ENCODE measurements around the gene FAM161B. TPM values are rescaled to one million over a fixed set of nuclear protein-coding genes. Genes with fewer than 3 reads are reported as not detected.

Gene FAM161B
- total and polyA plus RNA-seq, 2 of the 13 experiments (the other 11 are each of a cell fraction or from before 2014, with no cell fraction given) = 1.6 to 2.0 TPM

- TF ChIP-seq ZC3H13 (CRISPR knock-in tag; IDR thresholded peaks at IDR 0.05) (0 out of 2 replicates have a peak, but pooled peaks have one; percentile 34), TRIM24 (CRISPR knock-in tag; IDR thresholded peaks at IDR 0.05) (0 out of 2 replicates have a peak, but pooled peaks have one; percentile 34), AGO2 (optimal IDR thresholded peaks at IDR 0.05; ENCODE audit: low read depth, low read length) (peak; percentile 50), ZNF225 (CRISPR knock-in tag; IDR thresholded peaks at IDR 0.05) (no peak), NR2F6 (IDR thresholded peaks at IDR 0.05) (no peak), NR2F6 (CRISPR knock-in tag; IDR thresholded peaks at IDR 0.05) (peak; percentile 42; the same call in 1 of the 2 replicates), SNRNP70 (IDR thresholded peaks at IDR 0.05; ENCODE audit: low read depth, low read length) (no peak), CHD4 (IDR thresholded peaks at IDR 0.05; ENCODE audit: borderline replicate concordance, low read length) (no peak; the same call in 1 of the 2 replicates), THRA (CRISPR knock-in tag; IDR thresholded peaks at IDR 0.05; ENCODE audit: borderline replicate concordance) (no peak; the same call in 1 of the 2 replicates)
- TF ChIP-seq, protein P1, sequence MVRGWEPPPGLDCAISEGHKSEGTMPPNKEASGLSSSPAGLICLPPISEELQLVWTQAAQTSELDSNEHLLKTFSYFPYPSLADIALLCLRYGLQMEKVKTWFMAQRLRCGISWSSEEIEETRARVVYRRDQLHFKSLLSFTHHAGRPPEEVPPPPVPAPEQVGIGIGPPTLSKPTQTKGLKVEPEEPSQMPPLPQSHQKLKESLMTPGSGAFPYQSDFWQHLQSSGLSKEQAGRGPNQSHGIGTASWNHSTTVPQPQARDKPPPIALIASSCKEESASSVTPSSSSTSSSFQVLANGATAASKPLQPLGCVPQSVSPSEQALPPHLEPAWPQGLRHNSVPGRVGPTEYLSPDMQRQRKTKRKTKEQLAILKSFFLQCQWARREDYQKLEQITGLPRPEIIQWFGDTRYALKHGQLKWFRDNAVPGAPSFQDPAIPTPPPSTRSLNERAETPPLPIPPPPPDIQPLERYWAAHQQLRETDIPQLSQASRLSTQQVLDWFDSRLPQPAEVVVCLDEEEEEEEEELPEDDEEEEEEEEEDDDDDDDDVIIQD (CRISPR knock-in tag; IDR thresholded peaks at IDR 0.05; ENCODE audit: low read depth) = peak; percentile 65; the same call in 1 of the 2 replicates
- TF ChIP-seq, protein P2, sequence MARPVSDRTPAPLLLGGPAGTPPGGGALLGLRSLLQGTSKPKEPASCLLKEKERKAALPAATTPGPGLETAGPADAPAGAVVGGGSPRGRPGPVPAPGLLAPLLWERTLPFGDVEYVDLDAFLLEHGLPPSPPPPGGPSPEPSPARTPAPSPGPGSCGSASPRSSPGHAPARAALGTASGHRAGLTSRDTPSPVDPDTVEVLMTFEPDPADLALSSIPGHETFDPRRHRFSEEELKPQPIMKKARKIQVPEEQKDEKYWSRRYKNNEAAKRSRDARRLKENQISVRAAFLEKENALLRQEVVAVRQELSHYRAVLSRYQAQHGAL (CRISPR knock-in tag; IDR thresholded peaks at IDR 0.05; ENCODE audit: not compliant biosample characterization) = no peak
- TF ChIP-seq, protein P3, sequence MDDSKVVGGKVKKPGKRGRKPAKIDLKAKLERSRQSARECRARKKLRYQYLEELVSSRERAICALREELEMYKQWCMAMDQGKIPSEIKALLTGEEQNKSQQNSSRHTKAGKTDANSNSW (CRISPR knock-in tag; IDR thresholded peaks at IDR 0.05; ENCODE audit: borderline replicate concordance) = no peak
- TF ChIP-seq, protein P4, sequence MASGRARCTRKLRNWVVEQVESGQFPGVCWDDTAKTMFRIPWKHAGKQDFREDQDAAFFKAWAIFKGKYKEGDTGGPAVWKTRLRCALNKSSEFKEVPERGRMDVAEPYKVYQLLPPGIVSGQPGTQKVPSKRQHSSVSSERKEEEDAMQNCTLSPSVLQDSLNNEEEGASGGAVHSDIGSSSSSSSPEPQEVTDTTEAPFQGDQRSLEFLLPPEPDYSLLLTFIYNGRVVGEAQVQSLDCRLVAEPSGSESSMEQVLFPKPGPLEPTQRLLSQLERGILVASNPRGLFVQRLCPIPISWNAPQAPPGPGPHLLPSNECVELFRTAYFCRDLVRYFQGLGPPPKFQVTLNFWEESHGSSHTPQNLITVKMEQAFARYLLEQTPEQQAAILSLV (CRISPR knock-in tag; IDR thresholded peaks at IDR 0.05; ENCODE audit: borderline replicate concordance) = no peak; the same call in 1 of the 2 replicates
- TF ChIP-seq, protein P5, sequence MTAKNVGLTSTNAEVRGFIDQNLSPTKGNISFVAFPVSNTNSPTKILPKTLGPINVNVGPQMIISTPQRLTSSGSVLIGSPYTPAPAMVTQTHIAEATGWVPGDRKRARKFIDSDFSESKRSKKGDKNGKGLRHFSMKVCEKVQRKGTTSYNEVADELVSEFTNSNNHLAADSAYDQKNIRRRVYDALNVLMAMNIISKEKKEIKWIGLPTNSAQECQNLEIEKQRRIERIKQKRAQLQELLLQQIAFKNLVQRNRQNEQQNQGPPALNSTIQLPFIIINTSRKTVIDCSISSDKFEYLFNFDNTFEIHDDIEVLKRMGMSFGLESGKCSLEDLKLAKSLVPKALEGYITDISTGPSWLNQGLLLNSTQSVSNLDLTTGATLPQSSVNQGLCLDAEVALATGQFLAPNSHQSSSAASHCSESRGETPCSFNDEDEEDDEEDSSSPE (CRISPR knock-in tag; IDR thresholded peaks at IDR 0.05) = peak; percentile 93
Observed at GRCh38 chr14:73886449-73887317, 63.2 kb downstream of the FAM161B start, which contains the start of gene ZNF410 (continued).

Data from HepG2 (cell line).